ENCODE measurements around the gene SLC9C2. TPM values are rescaled to one million over a fixed set of nuclear protein-coding genes. Genes with fewer than 3 reads are reported as not detected.
"Not testable (repeated sequence)": the region's sequence is repeated elsewhere in the genome, so short reads cannot be mapped to it uniquely, and the experiment has no call there.

The SLC9C2 gene
- total and polyA plus RNA-seq, 8 donors, result 0.14 to 0.86 (median 0.39) TPM

- ATAC-seq (no peak), DNase-seq (no peak)
- TF ChIP-seq CTCF (IDR thresholded peaks at IDR 0.05), result no peak
- Histone ChIP-seq H3K27ac (no peak overlapping the region), H3K4me1 (no peaks in the 10 kb centered on the region), H3K36me3 (no peaks in the 10 kb centered on the region), H3K9me3 (no peaks in the 10 kb centered on the region), H3K27me3 (no peaks in the 10 kb centered on the region), H3K4me3 (no peak overlapping the region)
- intact Hi-C loops (cut with DNase I), result no loop called here
Measured at GRCh38 chr1:173572201-173572873, 30.5 kb downstream of the SLC9C2 start.

- Histone ChIP-seq H3K27ac (no peak overlapping the region), H3K9me3 (peaks cover 0 to 10% of the 10 kb centered on the region in 2 donors), H3K4me1 (no peaks in the 10 kb centered on the region), H3K36me3 (no peaks in the 10 kb centered on the region), H3K4me3 (no peak overlapping the region), H3K27me3 (no peaks in the 10 kb centered on the region)
- ATAC-seq, result no peak
- DNase-seq, result no peak
- intact Hi-C loops (cut with DNase I), result no loop called here
- TF ChIP-seq CTCF (IDR thresholded peaks at IDR 0.05), result no peak
Measured at GRCh38 chr1:173570370-173571007, 32.4 kb downstream of the SLC9C2 start.

- no peaks in the 10 kb centered on the region for H3K4me1 ChIP-seq
- no peak for TF ChIP-seq CTCF (IDR thresholded peaks at IDR 0.05)
- ATAC-seq (no peak), DNase-seq (no peak)
- intact Hi-C loops (cut with DNase I), result no loop called here
- no peaks in the 10 kb centered on the region for H3K27me3 ChIP-seq
- no peak overlapping the region for H3K4me3 ChIP-seq
- H3K36me3 ChIP-seq, result no peaks in the 10 kb centered on the region
- H3K9me3 ChIP-seq, result peaks cover 0 to 12% of the 10 kb centered on the region in 2 donors
- no peak overlapping the region for H3K27ac ChIP-seq
Measured at GRCh38 chr1:173568483-173568882, 34.4 kb downstream of the SLC9C2 start.

GRCh38 chr1:173563846-173564245, 39.0 kb downstream of the SLC9C2 start:
- H3K27ac ChIP-seq; H3K36me3 ChIP-seq; H3K4me1 ChIP-seq; DNase-seq; H3K4me3 ChIP-seq; intact Hi-C loops (cut with DNase I); ATAC-seq; H3K27me3 ChIP-seq: not testable (repeated sequence)
- peaks cover 0 to 12% of the 10 kb centered on the region in 2 donors for H3K9me3 ChIP-seq

GRCh38 chr1:173562813-173563212, 40.1 kb downstream of the SLC9C2 start:
- Histone ChIP-seq H3K36me3 (no peaks in the 10 kb centered on the region), H3K27ac (no peak overlapping the region), H3K27me3 (no peaks in the 10 kb centered on the region), H3K4me3 (no peak overlapping the region), H3K9me3 (peaks cover 0 to 12% of the 10 kb centered on the region in 2 donors), H3K4me1 (no peaks in the 10 kb centered on the region)
- no peak for DNase-seq
- no peak for TF ChIP-seq CTCF (IDR thresholded peaks at IDR 0.05)
- no peak for ATAC-seq
- intact Hi-C loops (cut with DNase I), result no loop called here

All from left lung (tissue), 10 donors.